Thyroid gland (tissue), 4 donors: ENCODE measurements around the gene FNDC3B.
"Not testable (repeated sequence)": the region's sequence is repeated elsewhere in the genome, so short reads cannot be mapped to it uniquely, and the experiment has no call there.

Experiments
- CTCF ChIP-seq, 6 experiments: fragments of 200-600 bp in 3 of 6; fragments of 450-650 bp in 3 of 6; sonication (generic) in 3 of 6; IDR thresholded peaks; one replicate each; pipeline ENCODE4 v1.5.1; 2016 to 2019; ENCODE audit warnings: antibody characterized with exemption in 6 of 6, mild to moderate bottlenecking in 2 of 6, inconsistent platforms in 1 of 6, moderate library complexity in 1 of 6
- POLR2A ChIP-seq, 2 donors: fragments of 450-650 bp; IDR thresholded peaks; one replicate each; pipeline ENCODE4 v1.6.1; 2017; ENCODE audit warnings: antibody characterized with exemption in 2 of 2, mild to moderate bottlenecking in 2 of 2, moderate library complexity in 1 of 2

GRCh38 chr3:171998731-171999130 is 40.6 kb upstream of the FNDC3B start:
- not testable (repeated sequence) for TF ChIP-seq CTCF, POLR2A (IDR thresholded peaks at IDR 0.05)
